Activated gamma-delta T cell treated with anti-CD3 and anti-CD28 coated beads, Interleukin-2, amount 50 U/mL, for 16 hours (primary cell): ENCODE results near the gene FDCSP.
"Not testable (repeated sequence)": the region's sequence is repeated elsewhere in the genome, so short reads cannot be mapped to it uniquely, and the experiment has no call there.

Source experiments
- DNase-seq: peaks from one replicate; pipeline ENCODE4 v3.0.0-alpha.2; 2020; ENCODE audit warnings: low read depth

FDCSP gene

DNA sequence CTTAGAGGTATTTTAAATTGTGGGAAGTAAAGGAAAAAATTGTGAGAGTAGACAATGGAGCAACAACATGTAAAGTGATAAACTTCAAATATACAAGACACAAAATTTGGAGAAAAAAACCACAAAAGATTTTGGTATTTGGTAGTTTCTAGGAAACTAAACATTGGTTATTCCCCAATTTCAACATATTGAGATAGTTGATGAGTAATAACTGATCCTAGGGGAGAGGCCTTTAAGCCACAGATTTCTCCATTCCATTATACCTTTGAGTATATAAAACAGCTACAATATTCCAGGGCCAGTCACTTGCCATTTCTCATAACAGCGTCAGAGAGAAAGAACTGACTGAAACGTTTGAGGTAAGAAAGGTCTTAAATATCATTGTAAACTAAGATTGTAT lies at the start of gene FDCSP:
Gene FDCSP (plus strand): TSS at position 301 of the 400 bp plus-strand sequence. CDS start 5,071 bp downstream, outside the sequence.
- no peak for DNase-seq

DNA sequence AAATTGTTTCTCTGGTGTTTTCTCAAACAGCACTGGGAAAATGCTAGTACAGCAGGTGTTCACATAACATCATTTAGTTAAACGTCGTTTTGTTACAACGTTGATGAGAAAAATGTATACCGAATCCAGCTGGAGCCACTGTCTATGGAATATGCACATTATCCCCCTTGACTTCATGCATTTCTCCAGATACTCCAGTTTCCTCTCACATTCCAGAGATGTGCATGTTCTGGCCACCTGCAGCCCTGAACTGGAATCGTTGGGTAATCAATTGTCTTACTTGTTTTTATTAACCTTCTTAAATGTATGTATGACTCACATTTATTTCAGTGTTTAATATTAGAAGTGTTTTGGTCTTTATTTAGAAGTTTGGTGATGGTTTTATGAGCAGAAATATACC lies 48.8 kb upstream of the FDCSP start:
- DNase-seq = no peak

DNA sequence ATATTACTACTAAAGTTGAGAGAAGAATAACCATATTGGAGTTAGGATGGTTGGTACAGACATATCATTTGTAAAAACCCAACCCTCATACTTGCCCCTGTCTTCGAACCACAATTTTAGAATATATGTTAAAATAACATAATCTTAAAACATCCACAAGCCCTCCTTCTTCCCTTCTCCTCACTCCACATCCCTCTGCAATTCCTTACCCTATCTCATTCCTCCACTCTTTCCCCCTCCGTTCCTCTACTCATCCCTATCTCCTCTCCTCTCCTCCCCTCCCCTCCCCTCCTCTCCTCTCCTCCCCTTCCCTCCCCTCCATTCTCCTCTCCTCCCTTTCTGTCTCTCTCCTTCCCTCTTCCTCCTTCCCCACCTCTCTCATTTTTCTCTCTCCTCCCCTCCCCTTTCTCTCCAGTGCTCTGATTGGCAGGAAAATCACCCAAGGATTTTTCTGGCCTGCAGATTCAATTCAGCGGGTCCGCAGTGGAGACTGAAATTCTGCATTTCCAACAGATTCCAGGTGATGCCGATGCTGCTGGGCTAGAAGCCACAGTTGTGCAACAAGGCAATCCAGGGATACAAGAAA lies 47.8 kb upstream of the FDCSP start:
- no peak for DNase-seq

DNA sequence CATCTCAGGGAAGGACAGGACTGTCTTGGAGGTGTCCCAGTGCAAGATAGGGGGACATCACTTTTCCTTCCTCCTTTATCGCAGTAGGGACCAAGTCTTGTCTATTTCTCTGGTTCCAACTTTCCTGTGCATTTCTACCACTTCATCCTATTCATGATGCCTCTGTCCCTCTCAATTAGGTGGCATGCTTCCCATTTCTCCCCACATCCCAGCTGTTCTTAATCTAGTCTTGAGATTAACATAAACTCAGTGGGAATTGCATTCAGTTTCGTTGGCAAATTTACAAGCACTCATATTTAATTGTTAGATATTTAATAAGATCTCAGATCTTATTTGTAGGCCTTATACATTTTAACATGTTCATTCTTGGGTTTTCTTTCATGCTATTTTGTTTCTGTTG lies 46.1 kb upstream of the FDCSP start:
- no peak for DNase-seq

DNA sequence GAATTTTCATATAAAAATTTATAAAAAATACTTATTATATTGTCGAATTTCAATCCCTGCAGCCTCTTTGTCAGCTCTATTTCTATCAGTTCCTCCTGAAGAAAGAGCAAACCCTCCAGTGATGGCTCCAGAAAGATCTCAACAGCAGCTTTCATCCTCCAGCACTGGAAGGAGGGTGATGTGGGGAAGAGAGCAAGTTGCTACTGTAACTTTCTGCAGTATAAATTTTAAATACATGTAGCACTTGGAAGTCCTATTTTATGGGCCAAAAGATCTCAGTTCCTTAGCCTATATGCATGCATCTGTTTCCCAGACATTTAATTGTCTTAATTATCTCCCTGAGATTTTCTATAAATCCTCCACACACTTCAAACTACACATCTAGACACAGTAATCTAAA lies 44.1 kb upstream of the FDCSP start:
- DNase-seq = no peak

DNA sequence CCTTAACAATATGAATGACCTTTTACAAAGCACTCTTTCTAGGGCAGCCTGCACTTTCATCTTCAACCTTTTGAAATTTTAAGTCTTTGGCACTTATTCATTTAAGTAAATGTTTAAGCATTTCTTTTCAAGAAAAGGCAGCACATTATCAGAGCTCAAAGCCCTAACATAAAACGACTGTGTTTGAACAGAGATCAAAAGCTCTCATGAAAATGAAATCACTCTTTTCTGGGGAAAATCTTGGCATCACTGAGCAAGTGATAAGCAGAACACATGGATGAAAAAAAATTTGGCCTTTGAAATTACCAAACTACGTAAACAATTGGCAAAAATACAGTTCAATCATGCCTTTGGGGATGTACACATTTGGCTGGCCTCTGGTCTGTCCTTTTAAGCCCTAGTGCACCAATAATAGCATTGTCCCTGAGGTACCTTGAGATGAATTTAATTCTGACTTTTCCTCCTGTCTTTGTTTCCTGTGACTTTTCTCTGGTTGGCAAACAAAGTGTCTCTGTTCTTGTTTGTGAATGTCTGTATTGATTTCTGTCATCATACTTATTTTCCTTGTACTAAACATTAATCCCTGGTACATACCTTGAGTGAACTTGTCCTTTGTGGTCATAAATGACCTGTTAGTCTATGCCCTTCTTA lies 43.3 kb upstream of the FDCSP start:
- DNase-seq = no peak

DNA sequence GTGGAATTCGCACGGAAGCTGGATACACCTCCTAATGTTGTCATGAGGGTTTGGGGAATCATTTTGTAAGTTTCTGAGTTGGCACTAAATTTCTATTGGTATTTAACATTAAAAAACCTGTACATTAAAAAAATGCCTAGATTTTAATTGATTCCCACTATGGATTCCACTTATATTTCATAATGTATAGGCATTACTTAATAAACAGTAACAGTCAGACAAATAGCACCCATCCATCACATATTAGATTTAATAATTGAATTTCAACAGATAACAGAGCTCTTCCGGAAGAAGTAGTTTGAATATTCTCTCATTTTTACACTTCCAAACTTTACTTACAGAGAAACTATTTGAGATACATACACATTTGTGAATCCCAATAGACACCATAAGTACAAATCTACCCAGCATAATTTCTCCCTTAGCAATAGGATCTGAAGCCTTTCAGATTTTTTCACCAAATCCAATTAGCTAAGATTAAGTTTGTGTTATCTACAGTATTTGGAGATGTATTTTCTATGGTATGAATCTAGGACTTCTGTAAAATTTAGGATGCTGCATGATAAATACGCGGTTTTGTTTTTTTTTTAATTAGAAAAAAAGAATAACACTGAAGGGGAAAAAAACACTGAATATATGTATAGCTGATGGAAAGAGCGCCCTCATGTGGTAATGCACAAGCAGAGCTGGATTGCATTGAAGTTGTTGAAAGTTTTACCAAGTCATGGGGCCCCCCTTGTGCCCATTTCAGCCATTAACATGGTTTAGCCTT lies 42.6 kb upstream of the FDCSP start:
- no peak for DNase-seq

DNA sequence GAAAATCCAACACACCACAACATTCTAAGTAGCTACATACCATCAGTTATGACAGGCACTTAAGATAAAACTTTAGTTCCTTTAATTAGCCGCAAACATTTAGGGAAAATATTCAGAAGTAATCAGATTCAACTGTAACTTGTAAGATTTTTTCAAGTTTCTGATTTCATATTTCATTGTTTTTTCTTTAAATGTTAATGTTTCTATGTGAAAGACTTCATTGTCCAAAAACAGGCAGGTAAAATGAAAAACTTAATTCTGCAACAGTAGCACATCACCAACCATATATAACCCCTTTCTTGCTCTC lies 42.0 kb upstream of the FDCSP start:
- DNase-seq = no peak

DNA sequence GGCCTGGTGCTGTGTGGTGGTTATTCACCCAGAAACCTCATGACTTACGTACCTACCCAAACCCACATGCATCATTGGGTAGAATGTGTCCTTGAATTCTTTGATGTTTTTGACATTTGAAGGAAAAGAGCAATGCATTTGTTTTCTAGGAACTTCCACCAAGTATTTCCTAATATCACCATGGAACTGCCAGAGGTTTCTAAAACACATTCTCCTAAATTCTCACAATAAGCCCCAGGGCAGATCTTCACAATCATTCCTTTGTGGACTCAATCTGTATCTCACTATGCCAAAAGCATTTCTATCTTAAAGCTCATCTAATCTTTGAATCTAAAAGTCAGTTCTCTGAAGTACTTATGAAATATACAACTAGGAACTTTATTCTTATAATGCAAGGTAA lies 38.7 kb upstream of the FDCSP start:
- no peak for DNase-seq

DNA sequence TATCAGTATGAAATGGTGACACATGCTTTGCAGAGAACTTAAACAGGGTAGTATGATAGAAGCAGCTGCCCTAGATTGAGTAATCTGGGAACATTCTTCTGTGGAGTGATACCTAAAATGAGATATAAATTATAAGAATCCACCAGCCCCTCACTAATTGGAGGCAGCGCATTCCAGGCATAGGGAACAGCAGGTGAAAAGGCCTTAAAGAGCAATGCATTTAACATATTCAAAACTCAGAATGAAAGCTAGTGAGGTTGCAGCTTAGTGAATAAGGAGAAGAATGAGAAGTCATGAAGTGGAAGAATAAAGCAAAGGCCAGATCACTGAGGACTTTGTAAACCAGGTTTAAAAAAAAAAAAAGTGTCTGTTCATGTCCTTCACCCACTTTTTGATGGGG lies 35.3 kb upstream of the FDCSP start:
- no peak for DNase-seq

DNA sequence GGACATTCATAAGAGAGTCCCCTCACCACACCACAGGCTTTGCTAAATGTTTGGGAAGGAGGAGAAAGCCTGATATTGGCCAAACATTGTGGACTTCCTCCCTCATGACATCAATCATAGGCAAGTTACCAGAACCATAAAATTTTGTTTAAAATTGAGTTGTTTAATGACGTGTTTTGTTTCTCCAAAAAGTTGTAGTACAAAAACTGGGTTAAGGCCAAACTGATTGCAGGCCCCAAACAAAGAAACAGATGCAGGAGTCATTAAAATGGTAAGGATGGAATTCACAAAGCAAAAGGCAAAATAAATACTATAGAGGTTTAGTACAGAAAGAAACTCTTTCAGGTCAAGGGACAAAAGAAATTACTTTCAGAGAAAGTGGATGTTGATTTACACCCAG lies 34.3 kb upstream of the FDCSP start:
- DNase-seq = no peak

DNA sequence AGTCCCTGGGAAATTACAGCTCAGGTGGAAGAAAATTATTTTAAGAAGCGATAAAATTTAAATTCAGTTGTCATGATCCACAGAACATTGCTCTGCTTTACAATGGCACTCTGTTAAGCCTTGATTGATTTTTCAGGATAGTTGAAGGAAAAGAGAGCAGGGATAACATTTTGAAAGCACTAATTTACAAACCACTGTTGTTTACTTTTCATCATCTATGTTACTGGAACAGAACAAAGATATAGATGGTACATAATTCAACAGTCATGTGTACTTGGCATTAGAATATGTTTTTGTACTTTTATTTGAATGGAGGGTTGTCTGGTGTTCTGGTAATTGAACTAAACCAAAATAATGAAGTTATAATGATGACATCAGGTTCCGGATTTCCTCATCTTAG lies 33.0 kb upstream of the FDCSP start:
- DNase-seq = no peak

DNA sequence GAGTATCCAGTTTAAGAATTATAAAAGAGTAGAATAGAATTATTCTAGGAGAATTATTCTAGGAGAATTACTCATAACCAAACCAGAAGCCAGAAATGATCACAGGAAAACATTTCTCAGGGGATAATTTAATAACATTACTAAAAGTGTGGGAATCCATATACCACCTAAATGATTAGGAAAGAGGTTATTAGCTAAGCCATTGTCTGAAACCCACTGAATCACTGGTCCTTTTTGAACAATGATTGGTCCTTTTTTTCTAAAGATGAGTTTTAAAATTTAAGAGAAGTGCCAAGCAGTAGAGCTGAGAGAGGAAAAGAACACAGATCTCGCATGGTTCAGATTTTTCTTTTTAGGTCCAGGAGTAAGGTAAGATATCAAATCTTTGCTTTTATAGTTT lies 30.5 kb upstream of the FDCSP start, which contains the start of gene ODAM:
Gene ODAM (plus strand): TSS at position 301 of the 400 bp plus-strand sequence. CDS start 819 bp downstream, outside the sequence.
- no peak for DNase-seq

DNA sequence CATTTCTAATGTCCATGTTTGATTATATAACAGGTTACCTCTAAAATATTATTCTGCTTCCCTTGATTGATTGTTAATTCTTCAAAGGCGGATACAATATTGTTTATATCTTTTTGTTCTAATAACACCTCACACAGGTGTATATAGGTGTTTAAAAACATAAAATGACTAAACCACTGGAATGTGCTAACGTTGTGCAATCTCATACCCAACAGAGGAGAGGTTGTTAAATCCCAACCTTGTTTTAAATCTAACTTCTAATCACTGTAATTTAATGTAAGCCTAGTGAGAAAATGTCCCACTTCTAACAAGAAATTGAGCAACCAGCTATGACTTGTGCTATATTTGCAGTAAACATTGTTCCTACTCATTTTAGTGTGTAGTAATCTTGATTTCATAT lies 29.1 kb upstream of the FDCSP start:
- no peak for DNase-seq

DNA sequence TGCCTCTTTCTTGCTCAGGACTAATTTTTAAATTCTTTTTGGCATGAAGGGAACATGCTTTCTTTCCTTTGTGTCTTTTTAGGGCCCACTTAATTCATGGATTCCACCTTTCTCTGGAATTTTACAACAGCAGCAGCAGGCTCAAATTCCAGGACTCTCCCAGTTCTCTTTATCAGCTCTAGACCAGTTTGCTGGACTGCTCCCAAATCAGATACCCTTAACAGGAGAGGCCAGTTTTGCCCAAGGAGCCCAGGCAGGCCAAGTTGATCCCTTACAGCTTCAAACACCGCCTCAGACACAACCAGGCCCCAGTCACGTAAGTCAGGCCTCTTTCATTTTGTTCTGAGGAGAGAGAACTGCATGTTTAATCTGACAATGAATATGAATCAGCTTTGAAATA lies 28.1 kb upstream of the FDCSP start:
- DNase-seq = no peak

DNA sequence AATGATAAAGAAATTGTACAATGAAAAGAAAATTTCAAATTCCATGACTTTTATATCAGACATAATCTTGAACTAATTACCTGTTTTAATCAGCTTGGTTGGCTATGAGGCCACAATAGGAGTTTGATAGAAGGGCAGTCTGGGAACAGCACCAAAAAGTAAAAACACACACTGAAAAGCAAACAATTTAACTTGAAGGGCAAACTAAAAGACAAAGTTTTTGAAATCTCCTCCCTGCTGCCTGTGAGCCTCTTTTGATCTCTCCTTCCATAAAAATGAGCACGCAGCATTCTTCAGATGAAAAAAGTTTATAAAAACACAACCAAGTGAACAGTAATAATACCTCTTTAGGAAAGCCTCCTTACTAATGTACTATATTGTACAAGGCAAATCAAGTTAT lies 22.3 kb upstream of the FDCSP start:
- no peak for DNase-seq

DNA sequence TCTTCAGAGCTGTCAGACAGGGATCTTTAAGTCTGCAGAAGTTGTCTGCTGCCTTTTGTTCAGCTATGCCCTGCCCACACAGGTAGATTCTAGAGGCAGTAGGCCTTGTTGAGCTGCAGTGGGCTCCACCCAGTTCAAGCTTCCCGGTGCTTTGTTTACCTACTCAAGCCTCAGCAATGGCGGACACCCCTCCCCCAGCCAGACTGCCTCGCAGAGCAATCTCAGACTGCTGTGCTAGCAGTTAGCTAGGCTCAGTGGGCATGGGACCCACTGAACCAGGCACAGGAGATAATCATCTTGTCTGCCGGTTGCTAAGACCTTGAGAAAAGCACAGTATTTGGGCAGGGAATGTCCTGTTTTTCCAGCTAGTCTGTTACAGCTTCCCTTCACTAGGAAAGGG lies 13.2 kb upstream of the FDCSP start:
- not testable (repeated sequence) for DNase-seq

DNA sequence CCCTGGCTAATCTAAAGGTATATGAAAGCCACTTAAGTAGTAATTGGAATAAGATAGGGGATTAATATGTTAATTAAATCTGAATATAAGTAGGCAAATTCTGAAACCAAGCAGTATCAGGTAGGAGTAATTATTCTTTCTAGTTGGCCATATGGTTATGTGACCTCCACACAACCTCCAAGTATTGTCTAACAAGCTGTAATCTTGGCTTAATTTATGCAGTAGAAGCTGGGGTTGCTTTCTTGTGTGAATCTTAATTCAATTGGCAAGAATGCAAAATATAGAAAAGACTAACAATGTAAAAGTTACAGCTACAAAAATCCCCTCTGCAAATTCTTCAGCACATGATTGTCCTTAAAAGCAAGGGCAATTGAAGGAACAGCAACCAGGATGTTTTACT lies 9.8 kb upstream of the FDCSP start:
- not testable (repeated sequence) for DNase-seq

DNA sequence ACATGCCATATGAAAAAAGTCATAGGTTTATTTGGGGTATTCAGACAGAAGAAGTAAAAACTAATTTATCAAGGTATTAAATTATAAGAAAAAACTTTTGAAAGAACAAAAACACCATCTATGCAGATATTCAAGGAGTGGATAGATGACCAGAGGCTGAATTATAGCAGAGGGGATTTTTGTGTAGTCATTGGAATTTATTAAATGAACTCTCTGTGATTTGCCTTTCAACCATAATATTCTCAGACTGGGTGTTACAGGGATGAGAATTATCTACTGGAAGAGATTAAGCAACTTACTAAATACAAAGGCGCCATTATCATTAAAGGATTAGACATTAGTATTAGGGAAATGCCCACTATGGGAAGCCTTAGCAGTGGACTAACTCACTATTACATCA lies 9.4 kb upstream of the FDCSP start:
- DNase-seq = not testable (repeated sequence)

DNA sequence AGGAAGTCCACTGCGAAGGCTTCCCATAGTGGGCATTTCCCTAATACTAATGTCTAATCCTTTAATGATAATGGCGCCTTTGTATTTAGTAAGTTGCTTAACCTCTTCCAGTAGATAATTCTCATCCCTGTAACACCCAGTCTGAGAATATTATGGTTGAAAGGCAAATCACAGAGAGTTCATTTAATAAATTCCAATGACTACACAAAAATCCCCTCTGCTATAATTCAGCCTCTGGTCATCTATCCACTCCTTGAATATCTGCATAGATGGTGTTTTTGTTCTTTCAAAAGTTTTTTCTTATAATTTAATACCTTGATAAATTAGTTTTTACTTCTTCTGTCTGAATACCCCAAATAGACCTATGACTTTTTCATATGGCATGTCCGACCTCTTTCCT lies 4.5 kb upstream of the FDCSP start:
- not testable (repeated sequence) for DNase-seq

DNA sequence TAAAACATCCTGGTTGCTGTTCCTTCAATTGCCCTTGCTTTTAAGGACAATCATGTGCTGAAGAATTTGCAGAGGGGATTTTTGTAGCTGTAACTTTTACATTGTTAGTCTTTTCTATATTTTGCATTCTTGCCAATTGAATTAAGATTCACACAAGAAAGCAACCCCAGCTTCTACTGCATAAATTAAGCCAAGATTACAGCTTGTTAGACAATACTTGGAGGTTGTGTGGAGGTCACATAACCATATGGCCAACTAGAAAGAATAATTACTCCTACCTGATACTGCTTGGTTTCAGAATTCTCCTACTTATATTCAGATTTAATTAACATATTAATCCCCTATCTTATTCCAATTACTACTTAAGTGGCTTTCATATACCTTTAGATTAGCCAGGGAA lies 4.1 kb upstream of the FDCSP start:
- DNase-seq = not testable (repeated sequence)

DNA sequence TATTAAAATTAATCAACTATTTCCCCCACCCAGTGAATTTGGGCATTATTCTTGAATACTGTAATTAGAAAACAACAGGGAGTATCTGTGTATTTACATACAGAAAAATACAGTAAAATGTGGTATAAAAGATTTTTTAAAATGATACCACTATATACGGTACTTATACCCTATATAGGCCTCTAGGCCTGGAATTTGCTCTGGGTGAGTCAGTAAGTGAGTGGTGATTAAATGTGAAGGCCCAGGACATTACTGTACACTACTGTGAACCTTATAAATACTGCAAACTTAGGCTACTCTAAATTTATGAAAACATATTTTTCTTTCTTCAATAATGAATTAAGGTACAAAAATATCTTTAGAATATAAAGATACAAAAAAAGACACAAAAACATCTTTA lies 10.2 kb downstream of the FDCSP start:
- DNase-seq = no peak

DNA sequence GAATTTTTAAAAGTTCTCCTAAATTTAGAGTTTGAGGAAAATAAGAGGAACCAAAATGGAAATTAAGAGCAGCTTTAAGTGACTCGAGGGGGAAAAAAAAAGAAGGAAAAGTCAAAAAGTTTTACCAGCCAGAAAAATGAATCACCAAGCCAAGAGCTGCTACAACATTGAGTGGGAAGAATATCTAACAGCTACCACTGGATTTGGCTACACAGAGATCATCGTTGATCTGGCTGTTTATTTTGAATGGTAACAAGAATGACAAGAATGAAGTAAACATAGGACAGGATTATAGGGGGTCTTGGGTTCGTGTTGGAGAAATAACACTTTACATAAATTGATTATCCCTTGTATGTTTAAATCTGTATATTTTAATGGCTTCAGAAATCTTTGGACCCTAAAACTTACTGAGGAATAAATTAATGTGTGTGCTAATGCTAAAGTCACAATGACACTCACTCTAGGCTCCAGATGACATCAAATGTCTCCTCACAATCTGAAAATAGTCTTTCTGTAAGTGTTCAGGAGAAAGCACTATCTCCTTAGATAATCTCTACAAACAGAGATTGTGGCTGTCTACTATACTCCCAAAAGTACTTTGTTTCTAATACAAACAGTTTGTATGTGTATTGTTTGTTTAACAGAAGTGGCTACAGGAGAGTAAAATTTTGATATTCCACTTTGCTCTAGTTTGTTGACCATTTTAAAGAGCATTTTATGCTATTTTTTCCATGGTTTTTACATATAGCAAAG lies 13.4 kb downstream of the FDCSP start:
- DNase-seq = no peak
